Endothelial cell of umbilical vein (primary cell): ENCODE data around the gene TEDC2. TPM values are rescaled to one million over a fixed set of nuclear protein-coding genes. Genes with fewer than 3 reads are reported as not detected.
A peak's percentile ranks its signal among the peaks of the same experiment; 100 is the strongest.

Experiments used
- Bru-seq: library from RNA; stranded (reverse); fragments of 400-500 nt; gene quantifications from one replicate; lab custom pipeline; 2021; lab: Mats Ljungman, UMichigan
- BruChase-seq, 2 experiments: library from RNA; stranded (reverse); fragments of 400-500 nt; gene quantifications; one replicate each; lab custom pipeline; 2021; lab: Mats Ljungman, UMichigan
- BruUV-seq: library from RNA; stranded (reverse); fragments of 400-500 nt; replicated peaks from 2 replicates; lab custom pipeline; 2021; lab: Mats Ljungman, UMichigan
- CTCF ChIA-PET: fragments of 300-600, 350-600 bp; sonication (Branson Sonifier 250); formaldehyde crosslinking; loops from one replicate; lab custom pipeline; 2021; ENCODE audit warnings: antibody characterized with exemption, inconsistent platforms; lab: Charles Lee
- POLR2A ChIA-PET: fragments of 300-600, 350-600 bp; sonication (Branson Sonifier 250); formaldehyde crosslinking; loops from one replicate; lab custom pipeline; 2021; ENCODE audit warnings: antibody characterized with exemption, inconsistent platforms; lab: Charles Lee
- DNase-seq: peaks from one replicate; pipeline ENCODE4 v3.0.0-alpha.2; 2011; ENCODE audit warnings: low read depth, low spot score
- FAIRE-seq: peaks from 2 replicates; lab custom pipeline; 2011; peaks lifted over from hg19 to GRCh38; lab: Jason Lieb, UNC
- H2AFZ ChIP-seq: 2 replicates; pipeline ENCODE4 v1.6.0; 2012; ENCODE audit warnings: low read depth, low read length, control low read depth, inconsistent platforms
- H3K27ac ChIP-seq: 2 replicates; pipeline ENCODE4 v1.5.1; 2011; ENCODE audit warnings: low read depth, mild to moderate bottlenecking, control low read depth, low read length, moderate library complexity; ENCODE audit not compliant: insufficient read depth
- H3K27me3 ChIP-seq, 2 experiments: 2 replicates each; pipeline versions ENCODE4 v1.6.0 to v1.6.1; 2011; ENCODE audit warnings: low read length in 2 of 2, mixed read lengths in 1 of 2; ENCODE audit not compliant: control insufficient read depth in 2 of 2, insufficient read depth in 2 of 2
- H3K36me3 ChIP-seq, 2 experiments: 2 replicates in 1 of 2; 3 replicates in 1 of 2; pipeline ENCODE4 v1.5.1; 2011; ENCODE audit warnings: low read length in 2 of 2, mild to moderate bottlenecking in 1 of 2, moderate library complexity in 1 of 2; ENCODE audit not compliant: control insufficient read depth in 2 of 2, insufficient read depth in 2 of 2; ENCODE audit errors: extremely low read depth in 1 of 2
- H3K4me1 ChIP-seq: 3 replicates; pipeline ENCODE4 v1.5.1; 2011; ENCODE audit warnings: mild to moderate bottlenecking, low read length; ENCODE audit not compliant: control insufficient read depth, insufficient read depth; ENCODE audit errors: extremely low read depth
- H3K4me2 ChIP-seq: 2 replicates; pipeline ENCODE4 v1.6.1; 2011; ENCODE audit warnings: low read length, control low read depth, mixed read lengths; ENCODE audit not compliant: insufficient read depth
- H3K4me3 ChIP-seq, 3 experiments: fragments of 200-600 bp in 1 of 3; sonication (generic), shearing (Covaris generic) in 1 of 3; replicated peaks in 1 of 3; 2 replicates each; pipeline ENCODE4 v1.5.1; 2011 to 2016; ENCODE audit warnings: control low read depth in 3 of 3, low read length in 3 of 3, mild to moderate bottlenecking in 2 of 3, inconsistent platforms in 1 of 3, low read depth in 1 of 3, moderate library complexity in 1 of 3; ENCODE audit not compliant: insufficient read depth in 1 of 3
- H3K79me2 ChIP-seq: 2 replicates; pipeline ENCODE4 v1.6.0; 2012; ENCODE audit warnings: low read length, inconsistent platforms; ENCODE audit not compliant: control insufficient read depth, insufficient read depth
- H3K9ac ChIP-seq: replicated peaks from 2 replicates; pipeline ENCODE3; 2011; ENCODE audit warnings: low read length, control low read depth; ENCODE audit not compliant: insufficient read depth; ENCODE audit errors: extremely low read depth
- H3K9me1 ChIP-seq: replicated peaks from 3 replicates; pipeline ENCODE4 v1.6.0; 2011; ENCODE audit warnings: mild to moderate bottlenecking, low read length; ENCODE audit not compliant: control insufficient read depth, insufficient read depth; ENCODE audit errors: extremely low read depth
- H3K9me3 ChIP-seq: replicated peaks from 2 replicates; pipeline ENCODE4 v1.5.1; 2012; ENCODE audit warnings: low read length, inconsistent platforms; ENCODE audit not compliant: control insufficient read depth, insufficient read depth
- H4K20me1 ChIP-seq: replicated peaks from 2 replicates; pipeline ENCODE3; 2011; ENCODE audit warnings: mild to moderate bottlenecking, low read length; ENCODE audit not compliant: control insufficient read depth, insufficient read depth; ENCODE audit errors: extremely low read depth
- GATA2 ChIP-seq: IDR thresholded peaks from 2 replicates; pipeline ENCODE4 v1.7.0; 2011; ENCODE audit warnings: low read depth, mild to moderate bottlenecking, moderate library complexity, mixed read lengths, low read length; ENCODE audit not compliant: insufficient read length, insufficient read depth
- dilution Hi-C: fragments of 300-500 bp; cut with MboI; formaldehyde crosslinking; loops from one replicate; pipeline ENCODE4 v1.15.0; 2019; ENCODE audit warnings: low sequenced_read_pairs; ENCODE audit not compliant: extremely low pct_ligation_motif_present
- intact Hi-C: fragments of 100-400 bp; cut with micrococcal nuclease; formaldehyde crosslinking; loops from one replicate; pipeline ENCODE4 v1.10.0; 2022
- long read RNA-seq: library from polyadenylated mRNA; stranded (forward); transcript quantifications from one replicate; pipeline ENCODE4 v2.0.0, GENCODE V29; 2021
- polyA minus RNA-seq, 3 experiments: library from RNA; depleted of rRNA, polyadenylated mRNA; stranded (reverse); fragments of >200 nt; gene quantifications; 1 replicate in 1 of 3; 2 replicates in 2 of 3; pipeline ENCODE4 v1.2.3, GENCODE V29; 2011
- polyA plus RNA-seq, 4 experiments: library from polyadenylated mRNA; depleted of rRNA in 3 of 4; stranded (reverse) in 3 of 4; unstranded in 1 of 4; fragments of >200 nt; gene quantifications; 2 replicates each; pipeline versions ENCODE4 v1.2.1 to v1.2.3, GENCODE V29; 2011 to 2012; ENCODE audit warnings: missing spikeins in 1 of 4
- total RNA-seq: library from RNA; stranded (reverse); gene quantifications from 2 replicates; pipeline ENCODE4 v1.2.3, GENCODE V29; 2021
- TF ChIP-seq, protein P1 (sequence below): IDR thresholded peaks from 2 replicates; pipeline ENCODE4 v1.6.1; 2011; ENCODE audit not compliant: insufficient read depth, insufficient read length

Gene TEDC2, protein sequence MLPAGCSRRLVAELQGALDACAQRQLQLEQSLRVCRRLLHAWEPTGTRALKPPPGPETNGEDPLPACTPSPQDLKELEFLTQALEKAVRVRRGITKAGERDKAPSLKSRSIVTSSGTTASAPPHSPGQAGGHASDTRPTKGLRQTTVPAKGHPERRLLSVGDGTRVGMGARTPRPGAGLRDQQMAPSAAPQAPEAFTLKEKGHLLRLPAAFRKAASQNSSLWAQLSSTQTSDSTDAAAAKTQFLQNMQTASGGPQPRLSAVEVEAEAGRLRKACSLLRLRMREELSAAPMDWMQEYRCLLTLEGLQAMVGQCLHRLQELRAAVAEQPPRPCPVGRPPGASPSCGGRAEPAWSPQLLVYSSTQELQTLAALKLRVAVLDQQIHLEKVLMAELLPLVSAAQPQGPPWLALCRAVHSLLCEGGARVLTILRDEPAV
- total RNA-seq (12.7 and 15.2 TPM in 2 replicates), polyA plus RNA-seq (7.6 and 8.8 TPM in 2 replicates), polyA minus RNA-seq (2.0 and 2.8 TPM in 2 replicates), Bru-seq, nascent RNA (percentile 37 among the genes with signal in this experiment), BruChase-seq, experiment 1, labeled RNA remaining after a 6-hour chase (percentile 49 among the genes with signal in this experiment), BruChase-seq, experiment 2, labeled RNA remaining after a 2-hour chase (percentile 45 among the genes with signal in this experiment)
- 6.1 and 7.6 TPM in 2 replicates for polyA plus RNA-seq (2011; cell fraction: cytosol; rRNA removed)
- polyA plus RNA-seq (2011; cell fraction: nucleus; rRNA removed) = 19.6 and 23.0 TPM in 2 replicates
- polyA plus RNA-seq (2012) = 3.7 and 5.1 TPM in 2 replicates
- polyA minus RNA-seq (2011; cell fraction: cytosol; rRNA and poly(A)+ RNA removed) = 7.6 TPM
- 3.3 and 4.5 TPM in 2 replicates for polyA minus RNA-seq (2011; cell fraction: nucleus; rRNA and poly(A)+ RNA removed)
- long read RNA-seq, transcript TEDC2-201 (10 exons, 1,662 nt) = major isoform, 11 of 30 reads
- long read RNA-seq, partial matches to known transcripts = 9 of 30 reads
- long read RNA-seq, other reads (novel, unspliced or antisense) = 6 of 30 reads

DNA sequence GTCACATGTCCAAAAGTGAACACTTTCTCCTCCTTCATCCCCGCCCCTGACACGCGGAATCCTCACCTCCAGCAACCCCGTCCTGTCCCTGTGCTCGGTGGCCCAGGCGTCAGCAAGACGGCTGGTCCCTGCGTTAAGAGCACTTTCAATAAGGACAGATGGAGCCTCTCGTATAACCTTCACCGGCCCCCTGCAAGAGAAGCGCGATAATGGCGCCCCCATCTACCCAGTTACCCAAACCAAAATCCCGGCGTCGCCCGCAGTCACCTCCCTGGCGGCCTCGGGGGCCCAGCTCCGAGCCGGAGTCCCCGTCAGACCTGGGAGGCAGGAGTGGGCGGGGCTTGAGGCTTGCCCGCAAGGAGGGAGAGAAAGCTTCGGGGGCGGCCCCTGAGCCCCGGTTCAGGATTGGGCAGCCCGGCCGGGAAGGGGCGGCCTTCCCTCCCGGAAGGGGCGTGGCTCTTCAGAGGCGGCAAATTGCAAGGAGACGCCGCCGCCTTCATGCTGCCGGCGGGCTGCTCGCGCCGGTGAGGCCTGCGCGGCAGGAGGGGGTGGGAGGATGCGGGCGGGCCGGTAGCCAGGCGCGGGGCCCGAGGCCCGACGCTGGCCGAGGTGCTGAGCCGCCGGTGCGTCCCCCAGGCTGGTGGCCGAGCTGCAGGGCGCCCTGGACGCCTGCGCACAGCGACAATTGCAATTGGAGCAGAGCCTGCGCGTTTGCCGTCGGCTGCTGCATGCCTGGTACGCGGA lies at the start of gene TEDC2:
Gene TEDC2, plus strand, starts transcription at position 463 of the 744 bp plus-strand sequence. Its CDS starts 36 bp downstream, at position 499.
- no TSS peak for BruUV-seq
- dilution Hi-C loops (no loop called here), intact Hi-C loops (loop anchor here (1.0 kb wide), 3 partner anchors 14 to 237 kb away; partner anchors contain the start of genes CCNF and E4F1)
- Histone ChIP-seq H3K36me3 (peaks cover 6 to 13% of the 10 kb centered on the region in 2 experiments), H4K20me1 (no peaks in the 10 kb centered on the region), H3K9ac (peak within 1 kb of the TSS; percentile 52), H3K9me3 (no peaks in the 10 kb centered on the region), H3K4me2 (peak within 1 kb of the TSS; percentile 80), H3K4me3 (peak within 1 kb of the TSS; percentile 48 to 57 (median 50)), H3K9me1 (no peaks in the 10 kb centered on the region), H2AFZ (peak within 1 kb of the TSS; percentile 72), H3K27ac (no peak within 1 kb of the TSS), H3K4me1 (peaks cover 10% of the 10 kb centered on the region), H3K79me2 (no peaks in the 10 kb centered on the region), H3K27me3 (no peaks in the 10 kb centered on the region)
- TF ChIP-seq, protein P1, sequence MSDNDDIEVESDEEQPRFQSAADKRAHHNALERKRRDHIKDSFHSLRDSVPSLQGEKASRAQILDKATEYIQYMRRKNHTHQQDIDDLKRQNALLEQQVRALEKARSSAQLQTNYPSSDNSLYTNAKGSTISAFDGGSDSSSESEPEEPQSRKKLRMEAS = peak; percentile 58
- no peak for TF ChIP-seq GATA2
- CTCF ChIA-PET = interaction anchor here (1.1 to 1.6 kb wide), 4 partner anchors 9 to 41 kb away, joined by 4 to 8 read pairs (median 6); partner anchors contain the start of gene TBC1D24
- POLR2A ChIA-PET = interaction anchor here (0.7 kb wide), 1 partner anchor 31 kb away, joined by 6 read pairs; the partner anchor contains the start of gene CCNF
- FAIRE-seq = peak; percentile 96
- peak; percentile 97 for DNase-seq
